Natural killer cell (primary cell): ENCODE results near the gene TCEANC. TPM values are rescaled to one million over a fixed set of nuclear protein-coding genes. Genes with fewer than 3 reads are reported as not detected.

Experiments
- ATAC-seq, 3 donors: fragments of 150-1000 bp in 2 of 3; fragments of 200-7000 bp in 1 of 3; cut with Tn5 transposase; 1 replicate in 1 of 3; 2 replicates in 2 of 3; pipeline ENCODE4 v1.10.0; 2021; ENCODE audit warnings: mild to moderate bottlenecking in 2 of 3, moderate library complexity in 2 of 3
- DNase-seq, 2 donors: peaks; one replicate each; pipeline versions ENCODE4 v3.0.0 to v3.0.0-alpha.2; 2013 to 2021; ENCODE audit warnings: mixed read lengths in 1 of 2
- H3K27ac ChIP-seq: one replicate; pipeline ENCODE4 v1.5.1; 2013; ENCODE audit warnings: mild to moderate bottlenecking, low read length
- H3K27me3 ChIP-seq: one replicate; pipeline ENCODE4 v1.6.1; 2013; ENCODE audit warnings: low read length; ENCODE audit not compliant: control insufficient read depth, insufficient read depth
- H3K36me3 ChIP-seq: one replicate; pipeline ENCODE4 v1.6.1; 2013; ENCODE audit warnings: low read length; ENCODE audit not compliant: control insufficient read depth, insufficient read depth
- H3K4me1 ChIP-seq: one replicate; pipeline ENCODE4 v1.6.1; 2013; ENCODE audit warnings: low read length; ENCODE audit not compliant: control insufficient read depth, insufficient read depth
- H3K4me3 ChIP-seq: one replicate; pipeline ENCODE4 v1.5.1; 2013; ENCODE audit warnings: low read length
- H3K9me3 ChIP-seq: one replicate; pipeline ENCODE4 v1.6.1; 2013; ENCODE audit warnings: low read length; ENCODE audit not compliant: control insufficient read depth, insufficient read depth
- H3K27ac Mint-ChIP-seq, 2 donors: one replicate each; pipeline ENCODE4 v1.8.0; 2022; ENCODE audit warnings: mild to moderate bottlenecking in 2 of 2, mixed read lengths in 2 of 2, moderate library complexity in 1 of 2
- H3K27me3 Mint-ChIP-seq, 2 donors: one replicate each; pipeline ENCODE4 v1.8.0; 2022; ENCODE audit warnings: low read depth in 2 of 2, mixed read lengths in 2 of 2
- H3K36me3 Mint-ChIP-seq: one replicate; pipeline ENCODE4 v1.8.0; 2022; ENCODE audit warnings: mixed read lengths
- H3K4me1 Mint-ChIP-seq, 2 donors: one replicate each; pipeline ENCODE4 v1.8.0; 2022; ENCODE audit warnings: mixed read lengths in 2 of 2
- H3K4me3 Mint-ChIP-seq: one replicate; pipeline ENCODE4 v1.8.0; 2022; ENCODE audit warnings: mild to moderate bottlenecking, moderate library complexity, mixed read lengths
- H3K9me3 Mint-ChIP-seq, 2 donors: one replicate each; pipeline ENCODE4 v1.8.0; 2022; ENCODE audit warnings: mixed read lengths in 2 of 2
- whole genome bisulfite sequencing: methylation state at CpG from one replicate; pipeline ENCODE4 v1.1.7; 2013; ENCODE audit warnings: missing lambda C conversion rate; ENCODE audit not compliant: insufficient coverage; 5-methylcytosine and 5-hydroxymethylcytosine counted together
- intact Hi-C: fragments of 100-400 bp; cut with micrococcal nuclease; formaldehyde crosslinking; loops from one replicate; pipeline ENCODE4 v1.14.2; 2022
- total RNA-seq, 4 donors: library from RNA; stranded (reverse); fragments of 120-200 nt in 1 of 4; gene quantifications; one replicate each; pipeline versions ENCODE4 v1.2.3 to v1.2.4, GENCODE V29; 2013 to 2022
- TF ChIP-seq, protein P1 (sequence below): fragments of 200-600 bp; IDR thresholded peaks from one replicate; pipeline ENCODE4 v1.8.0; 2022; ENCODE audit warnings: antibody characterized with exemption

Gene TCEANC, protein sequence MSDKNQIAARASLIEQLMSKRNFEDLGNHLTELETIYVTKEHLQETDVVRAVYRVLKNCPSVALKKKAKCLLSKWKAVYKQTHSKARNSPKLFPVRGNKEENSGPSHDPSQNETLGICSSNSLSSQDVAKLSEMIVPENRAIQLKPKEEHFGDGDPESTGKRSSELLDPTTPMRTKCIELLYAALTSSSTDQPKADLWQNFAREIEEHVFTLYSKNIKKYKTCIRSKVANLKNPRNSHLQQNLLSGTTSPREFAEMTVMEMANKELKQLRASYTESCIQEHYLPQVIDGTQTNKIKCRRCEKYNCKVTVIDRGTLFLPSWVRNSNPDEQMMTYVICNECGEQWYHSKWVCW
- 10 to 100 TPM; 11.2 to 17.8 (median 13.4) TPM for total RNA-seq
- 23.5 TPM for total RNA-seq (2013)

DNA sequence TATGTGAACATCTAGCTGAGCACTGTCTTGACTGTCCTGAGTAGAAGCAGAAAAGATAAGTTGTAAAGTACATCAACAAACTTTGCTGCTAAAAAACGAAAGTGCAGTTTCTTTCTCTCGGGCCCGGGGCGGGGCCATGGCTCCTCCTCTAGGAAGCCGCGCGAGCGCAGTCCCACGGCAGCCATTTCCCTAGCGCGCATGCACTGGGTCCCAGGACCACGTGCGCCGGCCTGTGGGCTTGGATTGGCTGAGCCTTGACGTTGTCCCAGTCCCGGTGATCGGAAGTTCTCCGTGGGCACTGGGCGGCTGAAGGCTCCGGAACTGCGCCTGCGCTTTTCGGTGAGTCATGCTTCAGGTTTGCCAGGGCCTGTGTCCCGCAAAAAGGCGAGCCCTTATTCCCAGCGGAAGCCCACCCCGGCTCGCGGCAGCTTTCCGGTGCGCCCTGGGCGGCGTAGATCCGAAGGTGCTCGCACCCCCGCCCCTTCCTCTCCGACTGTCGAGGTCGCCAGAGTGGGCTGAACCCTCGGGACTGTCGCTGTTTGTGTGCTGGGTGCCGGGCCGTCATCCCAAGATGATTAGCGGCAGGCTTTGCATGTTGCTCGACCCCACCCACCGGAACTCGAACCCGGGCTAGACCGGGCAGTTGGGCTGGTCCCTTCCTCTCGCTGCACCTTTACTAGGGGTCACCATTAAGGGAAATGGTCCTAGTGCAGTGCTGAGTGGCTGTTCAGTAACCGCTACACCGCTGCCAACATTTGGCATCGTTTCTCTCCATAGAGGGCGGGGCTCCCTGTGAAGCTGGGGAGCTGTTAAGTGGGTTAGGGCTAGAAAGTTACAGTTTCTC is at the start of gene TCEANC:
Gene TCEANC (plus strand): TSS at position 292 of the 844 bp plus-strand sequence. CDS start 9,368 bp downstream, outside the sequence.
- peak within 1 kb of the TSS; percentile 81 for H3K4me3 ChIP-seq
- intact Hi-C loops: loop anchor here (1.0 to 10.0 kb wide), 5 partner anchors 35 to 1682 kb away; partner anchors contain the start of gene PIGA
- H3K27me3 ChIP-seq: no peaks in the 10 kb centered on the region
- Mint-ChIP-seq H3K4me3 (peak within 1 kb of the TSS; percentile 90), H3K36me3 (peaks cover 11% of the 10 kb centered on the region), H3K9me3 (no peaks in the 10 kb centered on the region), H3K27ac (peak within 1 kb of the TSS; percentile 88 to 94), H3K4me1 (peaks cover 4 to 29% of the 10 kb centered on the region in 2 donors), H3K27me3 (peaks cover 0 to 7% of the 10 kb centered on the region in 2 donors)
- under 1% methylated on average over 54 of the region's 54 CpGs for WGBS
- H3K4me1 ChIP-seq: peaks cover 10% of the 10 kb centered on the region
- H3K9me3 ChIP-seq: no peaks in the 10 kb centered on the region
- H3K36me3 ChIP-seq: peaks cover 2% of the 10 kb centered on the region
- H3K27ac ChIP-seq: peak within 1 kb of the TSS; percentile 97
- DNase-seq (peak; percentile 86 to 96), ATAC-seq (peak; percentile 90 to 98 (median 96))
- TF ChIP-seq, protein P1, sequence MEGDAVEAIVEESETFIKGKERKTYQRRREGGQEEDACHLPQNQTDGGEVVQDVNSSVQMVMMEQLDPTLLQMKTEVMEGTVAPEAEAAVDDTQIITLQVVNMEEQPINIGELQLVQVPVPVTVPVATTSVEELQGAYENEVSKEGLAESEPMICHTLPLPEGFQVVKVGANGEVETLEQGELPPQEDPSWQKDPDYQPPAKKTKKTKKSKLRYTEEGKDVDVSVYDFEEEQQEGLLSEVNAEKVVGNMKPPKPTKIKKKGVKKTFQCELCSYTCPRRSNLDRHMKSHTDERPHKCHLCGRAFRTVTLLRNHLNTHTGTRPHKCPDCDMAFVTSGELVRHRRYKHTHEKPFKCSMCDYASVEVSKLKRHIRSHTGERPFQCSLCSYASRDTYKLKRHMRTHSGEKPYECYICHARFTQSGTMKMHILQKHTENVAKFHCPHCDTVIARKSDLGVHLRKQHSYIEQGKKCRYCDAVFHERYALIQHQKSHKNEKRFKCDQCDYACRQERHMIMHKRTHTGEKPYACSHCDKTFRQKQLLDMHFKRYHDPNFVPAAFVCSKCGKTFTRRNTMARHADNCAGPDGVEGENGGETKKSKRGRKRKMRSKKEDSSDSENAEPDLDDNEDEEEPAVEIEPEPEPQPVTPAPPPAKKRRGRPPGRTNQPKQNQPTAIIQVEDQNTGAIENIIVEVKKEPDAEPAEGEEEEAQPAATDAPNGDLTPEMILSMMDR: no peak

DNA sequence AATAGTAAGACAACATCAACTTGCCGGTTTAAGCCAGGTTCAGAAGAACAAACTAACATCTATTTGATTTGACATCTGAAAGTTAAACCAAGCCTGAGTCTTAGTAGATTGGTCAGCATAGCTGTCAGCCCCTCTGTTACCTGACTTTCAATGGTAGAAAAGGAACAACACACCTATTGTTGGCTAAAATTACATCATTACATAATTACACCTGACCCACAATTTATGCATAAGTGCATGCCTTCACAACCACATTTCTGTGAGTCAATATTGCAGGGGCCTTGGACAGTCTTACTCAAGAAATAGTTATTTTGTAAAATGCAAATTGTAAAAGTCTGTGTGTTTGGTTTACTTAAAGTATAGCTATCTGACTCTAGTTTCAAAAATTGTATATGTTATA is 47.3 kb upstream of the TCEANC start:
- DNase-seq (no peak), ATAC-seq (no peak)
- H3K36me3 ChIP-seq: no peaks in the 10 kb centered on the region
- Mint-ChIP-seq H3K27me3 (peaks cover 5 to 26% of the 10 kb centered on the region in 2 donors), H3K36me3 (no peaks in the 10 kb centered on the region), H3K27ac (no peak overlapping the region), H3K4me3 (no peak overlapping the region), H3K9me3 (no peaks in the 10 kb centered on the region), H3K4me1 (no peaks in the 10 kb centered on the region)
- no peaks in the 10 kb centered on the region for H3K4me1 ChIP-seq
- intact Hi-C loops: no loop called here
- H3K4me3 ChIP-seq: no peak overlapping the region
- H3K27me3 ChIP-seq: no peaks in the 10 kb centered on the region
- H3K27ac ChIP-seq: no peak overlapping the region
- 73% methylated on average over 1 of the region's 1 CpG for WGBS
- TF ChIP-seq, protein P1: no peak
- no peaks in the 10 kb centered on the region for H3K9me3 ChIP-seq

DNA sequence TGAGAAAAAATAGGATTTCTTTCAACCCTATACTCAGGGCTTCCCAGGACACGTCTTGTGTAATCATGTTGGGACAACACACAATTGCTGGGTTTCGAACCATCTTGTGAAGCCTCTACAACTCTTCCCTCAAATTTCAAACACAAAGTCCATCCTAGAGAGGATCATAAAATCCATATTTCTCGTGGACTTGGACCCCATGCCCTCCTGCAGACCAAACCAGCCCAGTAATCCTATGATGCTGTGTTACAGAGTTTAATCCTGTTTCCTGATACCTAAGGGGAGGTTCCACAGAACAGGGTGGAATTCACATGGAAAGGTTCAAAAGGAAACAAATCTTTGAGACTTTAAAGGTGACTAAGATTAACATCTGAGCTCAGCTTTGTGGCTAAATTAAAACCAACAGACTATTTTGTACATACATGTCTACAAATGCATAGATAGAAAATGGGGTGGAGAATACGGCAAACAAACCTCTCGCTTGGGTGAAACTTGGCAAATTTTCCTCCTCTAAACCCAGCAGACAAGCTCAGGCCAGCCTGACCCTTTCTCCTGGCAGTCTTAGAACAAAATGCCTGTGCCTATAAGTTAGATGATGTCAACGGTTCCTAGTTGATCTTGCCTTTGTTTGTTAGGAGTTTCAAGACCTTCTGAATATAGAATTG is 45.5 kb upstream of the TCEANC start:
- no peaks in the 10 kb centered on the region for H3K4me1 Mint-ChIP-seq
- H3K27ac Mint-ChIP-seq: no peak overlapping the region
- intact Hi-C loops: no loop called here
- Histone ChIP-seq H3K4me3 (no peak overlapping the region), H3K27me3 (no peaks in the 10 kb centered on the region), H3K27ac (no peak overlapping the region), H3K36me3 (no peaks in the 10 kb centered on the region), H3K4me1 (no peaks in the 10 kb centered on the region), H3K9me3 (no peaks in the 10 kb centered on the region)
- H3K9me3 Mint-ChIP-seq: no peaks in the 10 kb centered on the region
- 70% methylated on average over 2 of the region's 6 CpGs for WGBS
- no peak for ATAC-seq
- H3K4me3 Mint-ChIP-seq: no peak overlapping the region
- H3K27me3 Mint-ChIP-seq: peaks cover 2 to 26% of the 10 kb centered on the region in 2 donors
- TF ChIP-seq, protein P1: no peak
- DNase-seq: no peak
- H3K36me3 Mint-ChIP-seq: no peaks in the 10 kb centered on the region
